ENCODE data around the gene OR2T12.

DNA sequence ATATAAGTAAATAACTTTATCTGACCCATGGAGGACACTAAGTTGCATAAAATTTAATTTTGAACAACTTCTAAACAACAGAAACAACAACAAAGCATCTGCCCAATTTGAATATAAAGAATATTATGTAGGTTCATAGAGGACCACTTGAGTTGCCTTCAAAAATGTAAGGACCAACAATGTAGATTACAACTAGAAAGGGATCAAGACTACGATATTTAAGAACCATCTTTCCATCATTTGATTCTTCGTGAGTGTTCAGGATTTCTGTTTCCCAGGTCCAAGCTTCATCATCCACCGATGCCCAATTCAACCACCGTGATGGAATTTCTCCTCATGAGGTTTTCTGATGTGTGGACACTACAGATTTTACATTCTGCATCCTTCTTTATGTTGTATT, 45.3 kb upstream of the OR2T12 start, which contains the start of gene OR14C36:
- TF ChIP-seq, protein P1, sequence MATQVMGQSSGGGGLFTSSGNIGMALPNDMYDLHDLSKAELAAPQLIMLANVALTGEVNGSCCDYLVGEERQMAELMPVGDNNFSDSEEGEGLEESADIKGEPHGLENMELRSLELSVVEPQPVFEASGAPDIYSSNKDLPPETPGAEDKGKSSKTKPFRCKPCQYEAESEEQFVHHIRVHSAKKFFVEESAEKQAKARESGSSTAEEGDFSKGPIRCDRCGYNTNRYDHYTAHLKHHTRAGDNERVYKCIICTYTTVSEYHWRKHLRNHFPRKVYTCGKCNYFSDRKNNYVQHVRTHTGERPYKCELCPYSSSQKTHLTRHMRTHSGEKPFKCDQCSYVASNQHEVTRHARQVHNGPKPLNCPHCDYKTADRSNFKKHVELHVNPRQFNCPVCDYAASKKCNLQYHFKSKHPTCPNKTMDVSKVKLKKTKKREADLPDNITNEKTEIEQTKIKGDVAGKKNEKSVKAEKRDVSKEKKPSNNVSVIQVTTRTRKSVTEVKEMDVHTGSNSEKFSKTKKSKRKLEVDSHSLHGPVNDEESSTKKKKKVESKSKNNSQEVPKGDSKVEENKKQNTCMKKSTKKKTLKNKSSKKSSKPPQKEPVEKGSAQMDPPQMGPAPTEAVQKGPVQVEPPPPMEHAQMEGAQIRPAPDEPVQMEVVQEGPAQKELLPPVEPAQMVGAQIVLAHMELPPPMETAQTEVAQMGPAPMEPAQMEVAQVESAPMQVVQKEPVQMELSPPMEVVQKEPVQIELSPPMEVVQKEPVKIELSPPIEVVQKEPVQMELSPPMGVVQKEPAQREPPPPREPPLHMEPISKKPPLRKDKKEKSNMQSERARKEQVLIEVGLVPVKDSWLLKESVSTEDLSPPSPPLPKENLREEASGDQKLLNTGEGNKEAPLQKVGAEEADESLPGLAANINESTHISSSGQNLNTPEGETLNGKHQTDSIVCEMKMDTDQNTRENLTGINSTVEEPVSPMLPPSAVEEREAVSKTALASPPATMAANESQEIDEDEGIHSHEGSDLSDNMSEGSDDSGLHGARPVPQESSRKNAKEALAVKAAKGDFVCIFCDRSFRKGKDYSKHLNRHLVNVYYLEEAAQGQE (IDR thresholded peaks at IDR 0.05; ENCODE audit: borderline replicate concordance), result no peak
- TF ChIP-seq, protein P2, sequence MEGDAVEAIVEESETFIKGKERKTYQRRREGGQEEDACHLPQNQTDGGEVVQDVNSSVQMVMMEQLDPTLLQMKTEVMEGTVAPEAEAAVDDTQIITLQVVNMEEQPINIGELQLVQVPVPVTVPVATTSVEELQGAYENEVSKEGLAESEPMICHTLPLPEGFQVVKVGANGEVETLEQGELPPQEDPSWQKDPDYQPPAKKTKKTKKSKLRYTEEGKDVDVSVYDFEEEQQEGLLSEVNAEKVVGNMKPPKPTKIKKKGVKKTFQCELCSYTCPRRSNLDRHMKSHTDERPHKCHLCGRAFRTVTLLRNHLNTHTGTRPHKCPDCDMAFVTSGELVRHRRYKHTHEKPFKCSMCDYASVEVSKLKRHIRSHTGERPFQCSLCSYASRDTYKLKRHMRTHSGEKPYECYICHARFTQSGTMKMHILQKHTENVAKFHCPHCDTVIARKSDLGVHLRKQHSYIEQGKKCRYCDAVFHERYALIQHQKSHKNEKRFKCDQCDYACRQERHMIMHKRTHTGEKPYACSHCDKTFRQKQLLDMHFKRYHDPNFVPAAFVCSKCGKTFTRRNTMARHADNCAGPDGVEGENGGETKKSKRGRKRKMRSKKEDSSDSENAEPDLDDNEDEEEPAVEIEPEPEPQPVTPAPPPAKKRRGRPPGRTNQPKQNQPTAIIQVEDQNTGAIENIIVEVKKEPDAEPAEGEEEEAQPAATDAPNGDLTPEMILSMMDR (IDR thresholded peaks at IDR 0.05; ENCODE audit: poor library complexity, severe bottlenecking), result no peak
- TF ChIP-seq EP300 (conservative IDR thresholded peaks at IDR 0.05; ENCODE audit: poor library complexity, severe bottlenecking), result no peak
- TF ChIP-seq EZH2 (IDR thresholded peaks at IDR 0.05; ENCODE audit: borderline replicate concordance, insufficient read depth, low read length, poor library complexity, severe bottlenecking), result no peak
- TF ChIP-seq RAD21 (conservative IDR thresholded peaks at IDR 0.05), result no peak
- TF ChIP-seq MXI1 (conservative IDR thresholded peaks at IDR 0.05; ENCODE audit: poor library complexity, severe bottlenecking), result no peak
- TF ChIP-seq POLR2AphosphoS5 (IDR thresholded peaks at IDR 0.05), result no peak
